Stimulated activated naive CD4-positive, alpha-beta T cell (primary cell): ENCODE results near the gene TACC3.

Source experiments
- DNase-seq, 6 experiments: peaks; one replicate each; lab custom pipeline; 2025; lab: John Stamatoyannopoulos, UW

Gene TACC3

GRCh38 chr4:1703867-1704266 lies 17.5 kb upstream of the TACC3 start:
- DNase-seq, result no peak

- DNase-seq, result no peak
Measured at GRCh38 chr4:1705732-1706131, 15.6 kb upstream of the TACC3 start.

GRCh38 chr4:1706358-1706757 lies 15.0 kb upstream of the TACC3 start:
- no peak for DNase-seq

- DNase-seq, result no peak
Measured at GRCh38 chr4:1708581-1708980, 12.7 kb upstream of the TACC3 start.

GRCh38 chr4:1711055-1711570 lies 10.2 kb upstream of the TACC3 start:
- no peak for DNase-seq

GRCh38 chr4:1711571-1712215 lies 9.6 kb upstream of the TACC3 start:
- peak; percentile 26 to 52 (median 41) for DNase-seq

- DNase-seq, result peak; percentile 98 to 99 (median 98)
Measured at GRCh38 chr4:1712216-1713002, 8.9 kb upstream of the TACC3 start, which contains the start of gene SLBP. TSS of gene SLBP (minus strand) at chr4:1712319. CDS start at chr4:1712188, 131 bp downstream.

- DNase-seq, result peak in 1 of 6 experiments; percentile 47
Measured at GRCh38 chr4:1713003-1713851, 8.1 kb upstream of the TACC3 start.

GRCh38 chr4:1714303-1715001 lies 6.9 kb upstream of the TACC3 start:
- no peak for DNase-seq

- no peak for DNase-seq
Measured at GRCh38 chr4:1715002-1715758, 6.1 kb upstream of the TACC3 start.

- no peak for DNase-seq
Measured at GRCh38 chr4:1716065-1716945, 5.0 kb upstream of the TACC3 start.

- no peak for DNase-seq
Measured at GRCh38 chr4:1717129-1718094, 3.9 kb upstream of the TACC3 start.

- no peak for DNase-seq
Measured at GRCh38 chr4:1718095-1718850, 3.0 kb upstream of the TACC3 start.

- DNase-seq, result peak in 4 of 6 experiments; percentile 37 to 59 (median 50)
Measured at GRCh38 chr4:1720163-1720983, 948 bp upstream of the TACC3 start.

GRCh38 chr4:1721666-1722550 lies 587 bp downstream of the TACC3 start:
- DNase-seq, result no peak

- peak in 1 of 6 experiments; percentile 46 for DNase-seq
Measured at GRCh38 chr4:1722551-1723118, 1.3 kb downstream of the TACC3 start.
